Hematopoietic multipotent progenitor cell treated with erythropoietin and hydrocortisone succinate and interleukin-3 and kit ligand, for 17 days (in vitro differentiated cells): ENCODE measurements around the gene TRAPPC2.
"Not testable (repeated sequence)": the region's sequence is repeated elsewhere in the genome, so short reads cannot be mapped to it uniquely, and the experiment has no call there.

ENCODE experiments used
- DNase-seq: peaks from one replicate; pipeline ENCODE4 v3.0.0-alpha.2; 2015; ENCODE audit warnings: low spot score

TRAPPC2 gene

GRCh38 chrX:13698432-13698831 lies 36.0 kb downstream of the TRAPPC2 start:
- DNase-seq: no peak

GRCh38 chrX:13697976-13698375 lies 36.4 kb downstream of the TRAPPC2 start:
- DNase-seq: no peak

- no peak for DNase-seq
These were observed 37.0 kb downstream of the TRAPPC2 start for GRCh38 chrX:13697455-13697854.

GRCh38 chrX:13695601-13696115 lies 38.8 kb downstream of the TRAPPC2 start:
- no peak for DNase-seq

GRCh38 chrX:13694983-13695382 lies 39.4 kb downstream of the TRAPPC2 start:
- DNase-seq: no peak

- DNase-seq: no peak
These were observed 40.1 kb downstream of the TRAPPC2 start for GRCh38 chrX:13694359-13694758.

GRCh38 chrX:13693341-13693961 lies 41.0 kb downstream of the TRAPPC2 start:
- no peak for DNase-seq

- peak; percentile 24 for DNase-seq
These were observed 41.6 kb downstream of the TRAPPC2 start for GRCh38 chrX:13692771-13693231.

GRCh38 chrX:13691841-13692371 lies 42.5 kb downstream of the TRAPPC2 start:
- peak; percentile 19 for DNase-seq

- DNase-seq: peak; percentile 18
These were observed 43.6 kb downstream of the TRAPPC2 start for GRCh38 chrX:13690836-13691235.

- peak; percentile 75 for DNase-seq
These were observed 44.6 kb downstream of the TRAPPC2 start for GRCh38 chrX:13689741-13690211.

- peak; percentile 80 for DNase-seq
These were observed 45.3 kb downstream of the TRAPPC2 start, which contains the start of gene RAB9A for GRCh38 chrX:13688958-13689740. RAB9A (plus strand) TSS chrX:13689128; CDS start chrX:13708747, 19,619 bp downstream.

- DNase-seq: no peak
These were observed 45.9 kb downstream of the TRAPPC2 start for GRCh38 chrX:13688384-13688957.

GRCh38 chrX:13687203-13687602 lies 47.2 kb downstream of the TRAPPC2 start:
- DNase-seq: no peak

- no peak for DNase-seq
These were observed 49.2 kb downstream of the TRAPPC2 start for GRCh38 chrX:13685126-13685763.

GRCh38 chrX:13684361-13684760 lies 50.1 kb downstream of the TRAPPC2 start:
- no peak for DNase-seq

GRCh38 chrX:13681595-13681994 lies 52.8 kb downstream of the TRAPPC2 start:
- no peak for DNase-seq

- not testable (repeated sequence) for DNase-seq
These were observed 54.7 kb downstream of the TRAPPC2 start for GRCh38 chrX:13679700-13680099.

- DNase-seq: no peak
These were observed 57.5 kb downstream of the TRAPPC2 start for GRCh38 chrX:13676885-13677284.

- DNase-seq: no peak
These were observed 61.4 kb downstream of the TRAPPC2 start for GRCh38 chrX:13673016-13673415.

GRCh38 chrX:13670197-13670596 lies 64.2 kb downstream of the TRAPPC2 start:
- DNase-seq: no peak

- DNase-seq: not testable (repeated sequence)
These were observed 64.7 kb downstream of the TRAPPC2 start for GRCh38 chrX:13669755-13670154.
